T follicular helper cell (primary cell): ENCODE results near the gene BEND6.
"Not testable (repeated sequence)": the region's sequence is repeated elsewhere in the genome, so short reads cannot be mapped to it uniquely, and the experiment has no call there.

Source experiments
- DNase-seq: peaks from one replicate; pipeline ENCODE4 v3.0.0-alpha.2; 2020; ENCODE audit warnings: low read depth

The BEND6 gene

DNA sequence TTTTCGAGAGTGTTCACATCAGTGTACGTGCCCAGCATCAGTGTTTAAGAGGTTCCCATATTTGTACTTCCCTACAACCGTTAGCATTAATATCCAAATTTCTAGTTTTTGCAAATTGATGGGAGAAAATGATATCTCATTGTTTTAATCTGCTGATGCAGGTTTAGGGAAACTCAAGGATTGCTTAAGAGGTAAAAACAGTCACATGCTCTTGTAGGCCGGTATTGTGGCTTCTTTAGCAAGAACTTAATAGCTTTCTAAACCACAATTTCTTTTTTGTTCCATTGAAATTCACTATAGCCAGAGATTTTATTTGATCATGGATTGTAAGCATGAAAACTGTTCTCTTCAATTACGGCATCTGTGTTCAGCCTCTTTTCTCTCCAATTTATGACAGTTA, 29.5 kb downstream of the BEND6 start:
- no peak for DNase-seq

DNA sequence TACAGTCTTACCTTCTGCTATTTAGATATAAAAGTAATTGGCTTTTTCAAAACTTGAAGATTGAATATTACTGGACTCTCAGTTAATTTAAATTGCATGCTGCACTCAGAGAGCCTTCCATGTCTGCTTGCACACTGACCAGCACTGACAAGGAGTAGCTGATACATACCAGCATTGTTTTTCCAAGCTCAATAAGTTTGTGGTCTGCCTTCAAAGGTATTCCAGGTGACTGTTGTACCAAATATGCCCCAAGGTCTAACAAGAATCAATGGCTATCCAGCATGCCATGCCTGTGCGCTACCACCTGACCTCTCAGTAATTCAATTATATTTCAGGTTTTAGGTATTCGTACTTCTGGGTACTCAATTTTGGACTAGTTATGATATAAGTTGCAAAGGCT, 30.0 kb downstream of the BEND6 start:
- no peak for DNase-seq

DNA sequence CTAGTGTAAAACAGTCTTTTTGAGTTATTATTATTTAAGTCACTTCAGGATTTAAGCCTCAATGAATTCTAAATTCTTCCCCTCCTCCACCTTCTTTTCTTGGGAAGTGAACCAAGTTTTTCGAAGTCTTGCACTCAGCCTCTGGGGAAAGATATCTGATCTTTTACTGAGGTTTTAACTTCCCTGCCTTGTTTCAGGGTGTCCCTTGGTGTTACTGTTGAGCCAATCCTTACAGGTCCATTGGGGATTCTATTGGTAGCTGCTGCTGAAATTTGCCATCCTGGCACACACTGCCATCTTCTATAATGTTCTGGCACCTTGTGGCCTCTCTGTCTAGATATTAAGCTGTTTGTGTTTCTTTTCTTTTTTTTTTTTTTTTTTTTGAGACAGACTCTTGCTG, 31.7 kb downstream of the BEND6 start:
- no peak for DNase-seq

DNA sequence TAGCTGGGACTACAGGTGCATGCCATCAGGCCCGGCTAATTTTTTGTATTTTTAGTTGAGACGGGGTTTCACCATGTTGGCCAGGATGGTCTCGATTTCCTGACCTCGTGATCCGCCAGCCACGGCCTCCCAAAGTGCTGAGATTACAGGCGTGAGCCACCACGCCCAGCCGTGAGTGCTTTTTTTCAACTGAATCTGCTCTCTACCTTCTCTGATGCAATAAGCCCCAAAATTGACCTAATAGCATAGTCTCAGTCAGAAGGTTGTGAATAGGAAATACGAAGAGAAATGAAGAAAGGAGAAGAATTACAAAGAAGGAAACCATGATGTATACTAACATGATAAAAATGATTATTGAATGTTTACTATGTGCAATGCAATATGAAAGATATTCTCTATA, 33.2 kb downstream of the BEND6 start:
- DNase-seq = no peak

DNA sequence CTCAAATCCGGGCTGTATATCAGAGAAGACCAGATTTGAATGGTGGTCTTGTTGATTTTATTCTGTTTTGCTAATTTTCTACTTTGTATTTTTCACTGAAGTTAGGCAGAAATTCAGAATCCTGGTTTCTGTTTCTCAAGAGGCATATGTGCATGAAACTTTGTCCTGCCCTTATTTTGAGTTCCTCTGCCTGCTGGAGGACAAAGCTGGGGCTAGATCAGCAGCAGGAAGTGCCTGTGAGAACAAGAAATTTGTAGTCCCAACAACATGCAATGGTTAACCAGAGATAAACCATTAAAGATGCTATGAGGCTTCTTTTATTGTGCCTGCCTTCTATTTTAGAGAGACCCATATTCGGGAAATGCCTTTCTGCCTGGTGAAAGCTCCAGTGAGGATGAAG, 37.1 kb downstream of the BEND6 start:
- DNase-seq = no peak

DNA sequence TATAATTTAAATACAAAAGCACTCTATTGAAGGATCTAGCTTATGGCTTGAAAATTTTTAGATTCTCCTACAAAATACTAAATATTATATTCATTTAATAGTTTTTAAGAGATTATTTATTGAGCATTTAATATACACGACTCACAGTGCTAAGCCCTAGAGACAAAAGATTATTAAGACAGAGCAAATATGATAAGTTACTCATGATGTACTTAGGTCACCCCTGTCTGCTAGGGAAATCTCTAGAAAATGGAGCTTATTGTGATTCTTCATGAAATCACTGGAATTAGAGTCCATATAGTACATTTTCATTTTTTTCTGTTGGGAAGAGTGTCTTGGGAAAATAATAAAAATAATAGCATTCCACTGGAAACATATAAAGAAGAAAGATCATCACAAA, 37.8 kb downstream of the BEND6 start:
- DNase-seq = no peak

DNA sequence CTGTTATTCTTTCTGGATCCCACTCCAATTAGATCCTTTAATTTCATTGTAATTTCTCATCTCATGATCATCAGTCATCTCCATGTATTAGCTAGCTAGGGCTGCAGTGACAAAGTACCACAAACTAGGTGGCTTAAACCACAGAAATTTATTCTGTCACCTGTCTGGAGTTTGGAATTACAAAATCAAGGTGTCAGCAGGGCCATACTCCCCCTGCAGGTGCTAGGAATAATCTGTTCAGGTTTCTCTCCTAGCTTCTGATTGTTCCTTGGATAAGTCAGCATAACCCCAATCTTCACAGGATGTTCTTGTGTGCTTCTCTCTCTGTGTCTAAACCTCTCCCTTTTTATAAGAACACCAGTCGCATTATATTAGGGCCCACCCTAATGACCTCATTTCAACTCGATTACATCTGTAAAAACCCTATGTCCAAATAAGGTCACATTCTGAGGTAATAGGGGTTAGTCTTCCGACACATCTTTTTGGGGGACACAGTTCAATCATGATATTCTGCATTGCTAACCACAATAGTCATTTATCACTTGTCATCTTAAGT, 40.5 kb downstream of the BEND6 start:
- no peak for DNase-seq

DNA sequence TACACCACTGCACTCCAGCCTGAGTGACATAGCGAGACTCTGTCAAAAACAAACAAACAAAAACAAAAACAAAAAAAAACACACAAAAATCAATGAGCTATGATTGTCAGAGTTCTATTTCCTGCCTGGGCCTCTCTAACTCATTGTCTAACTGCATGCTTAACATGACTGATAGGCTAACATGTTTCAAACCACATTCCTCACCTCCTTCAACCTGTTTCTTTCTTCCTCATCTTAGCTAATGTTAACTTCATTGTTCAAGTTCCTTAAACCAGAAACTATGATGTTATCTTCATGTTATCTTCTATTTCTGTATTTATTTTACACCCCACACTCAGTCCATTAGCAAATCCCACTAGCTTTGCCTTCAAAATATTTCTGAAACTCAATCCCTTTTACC, 41.5 kb downstream of the BEND6 start:
- DNase-seq = no peak

DNA sequence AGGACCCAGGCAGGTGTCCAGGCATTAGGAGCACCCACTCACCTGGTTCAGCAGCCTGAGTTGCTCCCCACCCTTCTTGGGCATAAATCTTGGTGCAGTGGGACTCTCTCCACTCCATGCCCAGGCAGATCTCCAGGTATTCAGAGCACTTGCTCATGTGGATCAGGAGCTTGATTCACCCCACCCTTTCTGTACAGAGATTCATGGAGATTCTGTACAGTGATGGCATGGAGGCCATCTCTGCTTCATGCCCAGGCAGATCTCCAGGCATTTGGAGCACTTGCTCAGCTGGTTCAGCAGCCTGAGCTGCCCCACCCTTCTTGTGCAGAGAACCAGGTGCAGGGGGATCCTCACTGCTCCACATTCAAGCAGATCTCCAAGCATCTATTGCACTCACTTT, 44.1 kb downstream of the BEND6 start:
- no peak for DNase-seq

DNA sequence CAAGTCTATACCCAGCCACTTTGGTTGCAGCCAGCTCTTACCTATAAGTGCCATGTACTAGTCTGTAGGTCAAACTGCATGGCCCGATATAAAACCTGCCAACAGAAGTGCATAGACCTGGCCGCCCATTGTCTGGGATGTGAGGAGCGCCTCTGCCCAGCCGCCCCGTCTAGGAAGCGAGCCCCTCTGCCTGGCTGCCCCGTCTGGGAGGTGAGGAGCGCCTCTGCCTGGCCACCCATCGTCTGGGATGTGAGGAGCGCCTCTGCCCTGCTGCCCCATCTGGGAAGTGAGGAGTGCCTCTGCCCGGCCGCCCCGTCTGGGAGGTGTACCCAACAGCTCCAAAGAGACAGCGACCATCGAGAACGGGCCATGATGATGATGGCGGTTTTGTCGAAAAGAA, 44.8 kb downstream of the BEND6 start:
- DNase-seq = not testable (repeated sequence)

DNA sequence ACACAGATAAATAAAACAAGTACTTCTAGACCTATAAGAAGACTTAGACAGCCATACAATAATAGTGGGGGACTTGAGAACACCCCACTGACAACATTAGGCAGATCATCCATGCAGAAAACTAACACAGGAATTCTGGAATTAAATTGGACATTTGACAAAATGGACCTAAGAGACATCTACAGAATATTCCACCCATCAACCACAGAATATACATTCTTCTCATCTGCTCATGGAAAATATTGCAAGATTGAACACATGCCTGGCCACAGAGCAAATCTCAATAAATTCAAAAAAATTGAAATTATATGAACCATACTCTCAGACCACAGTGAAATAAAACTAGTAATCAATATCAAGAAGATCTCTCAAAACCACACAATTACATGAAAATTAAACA, 47.3 kb downstream of the BEND6 start:
- no peak for DNase-seq

DNA sequence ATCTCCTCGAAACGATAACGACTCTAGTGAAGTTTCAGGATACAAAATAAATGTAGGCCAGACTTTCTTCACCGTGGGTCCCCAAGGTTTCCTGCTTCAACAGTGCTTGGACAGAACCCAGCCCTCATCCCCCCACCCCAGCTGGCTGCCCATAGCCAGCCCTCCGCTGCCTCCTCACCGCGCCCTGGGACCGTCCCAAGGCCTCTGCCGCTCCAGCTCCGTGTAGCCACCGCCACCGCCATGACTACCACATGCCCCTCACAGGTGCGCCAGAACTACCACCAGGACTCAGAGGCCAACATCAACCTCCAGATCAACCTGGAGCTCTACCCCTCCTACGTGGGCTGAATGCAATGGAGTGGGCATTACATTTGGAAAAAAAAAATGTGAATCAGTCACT, 49.4 kb downstream of the BEND6 start:
- no peak for DNase-seq

DNA sequence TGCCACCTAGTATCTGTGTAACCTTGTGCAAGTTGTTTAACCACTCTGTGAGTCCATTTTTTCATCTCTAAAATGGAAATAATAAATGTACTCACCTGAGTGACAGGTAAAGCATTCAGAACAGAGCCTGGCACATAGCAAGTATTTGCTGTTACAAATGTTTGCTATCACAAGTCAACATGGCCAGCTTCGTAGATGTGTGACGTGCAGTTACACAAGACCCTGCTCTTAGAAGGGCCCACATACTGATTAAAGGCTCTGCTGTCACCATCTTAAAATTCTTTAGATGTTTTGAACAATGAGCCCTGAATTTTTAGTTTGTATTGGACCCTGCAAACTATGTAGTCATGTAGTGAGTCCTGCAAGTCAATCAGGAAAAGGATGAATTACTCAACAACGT, 51.2 kb downstream of the BEND6 start:
- no peak for DNase-seq

DNA sequence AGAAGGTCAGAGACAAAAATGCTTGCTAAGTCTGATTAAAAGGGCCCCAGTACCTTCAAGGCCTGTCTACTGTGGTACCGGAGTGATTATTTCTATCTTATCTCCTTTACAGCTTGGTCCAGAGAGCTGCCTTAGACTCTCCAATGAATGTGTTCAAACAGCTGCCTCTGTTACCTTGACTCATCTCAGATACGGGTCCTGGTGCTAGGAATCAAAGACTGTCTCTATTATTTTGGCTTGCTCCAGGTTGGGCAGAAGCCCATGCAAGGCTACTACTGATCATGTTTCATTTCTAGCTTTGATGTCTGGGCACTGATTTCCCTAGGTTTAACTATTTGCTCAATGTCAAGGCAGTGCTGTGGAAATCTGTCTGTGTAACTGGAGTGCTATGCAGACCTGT, 53.2 kb downstream of the BEND6 start:
- not testable (repeated sequence) for DNase-seq

DNA sequence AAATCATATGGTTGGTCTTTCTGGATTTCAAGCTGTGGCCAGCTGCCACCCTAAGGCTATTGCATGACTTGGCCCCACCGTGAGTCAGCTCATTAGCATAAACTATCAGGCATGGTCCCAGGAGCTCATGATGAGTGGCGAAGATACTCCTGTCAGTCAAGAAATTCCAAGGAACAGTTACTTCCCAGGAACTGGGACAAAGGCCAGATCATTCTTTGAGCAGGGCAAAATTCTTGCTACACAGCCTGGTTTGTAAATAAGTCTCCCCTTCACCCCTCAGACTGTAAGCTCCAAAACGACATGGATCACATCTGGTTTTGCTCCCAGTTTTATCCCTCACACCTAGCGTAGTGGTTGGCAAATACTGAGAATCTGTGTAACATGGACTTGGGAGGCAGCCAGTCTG, 58.6 kb downstream of the BEND6 start:
- DNase-seq = no peak

DNA sequence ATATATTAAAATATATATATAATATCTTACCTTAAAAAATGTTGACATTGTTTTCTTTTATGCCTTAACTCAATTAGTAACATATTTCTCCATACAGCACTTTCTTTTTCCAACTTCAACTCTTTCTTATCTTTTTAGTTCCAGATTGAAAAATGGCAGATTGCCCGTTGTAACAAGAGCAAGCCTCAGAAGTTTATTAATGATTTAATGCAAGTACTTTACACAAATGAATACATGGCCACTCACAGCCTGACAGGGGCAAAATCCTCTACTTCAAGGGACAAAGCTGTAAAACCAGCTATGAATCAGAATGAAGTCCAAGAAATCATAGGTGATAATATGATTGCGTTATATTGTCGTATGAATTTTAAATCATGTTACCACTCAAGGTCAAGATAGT, 62.2 kb downstream of the BEND6 start:
- no peak for DNase-seq

DNA sequence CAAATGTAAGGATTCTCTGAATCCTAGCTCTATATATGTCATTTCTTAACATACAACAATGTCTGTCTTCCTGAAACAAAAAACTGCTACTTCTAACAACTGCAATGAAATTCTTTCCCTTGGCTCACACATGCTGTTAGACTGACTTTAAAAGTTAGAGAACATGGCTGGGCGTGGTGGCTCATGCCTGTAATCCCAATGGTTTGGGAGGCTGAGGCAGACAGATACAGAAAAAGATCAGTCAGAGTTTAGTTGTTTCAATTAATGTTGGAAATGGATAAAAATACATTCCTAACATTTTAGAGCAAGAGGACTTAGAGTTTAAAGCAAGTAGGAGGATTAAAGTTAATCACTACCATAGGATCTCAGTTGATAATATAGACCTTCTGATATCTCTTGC, 62.9 kb downstream of the BEND6 start:
- DNase-seq = no peak

DNA sequence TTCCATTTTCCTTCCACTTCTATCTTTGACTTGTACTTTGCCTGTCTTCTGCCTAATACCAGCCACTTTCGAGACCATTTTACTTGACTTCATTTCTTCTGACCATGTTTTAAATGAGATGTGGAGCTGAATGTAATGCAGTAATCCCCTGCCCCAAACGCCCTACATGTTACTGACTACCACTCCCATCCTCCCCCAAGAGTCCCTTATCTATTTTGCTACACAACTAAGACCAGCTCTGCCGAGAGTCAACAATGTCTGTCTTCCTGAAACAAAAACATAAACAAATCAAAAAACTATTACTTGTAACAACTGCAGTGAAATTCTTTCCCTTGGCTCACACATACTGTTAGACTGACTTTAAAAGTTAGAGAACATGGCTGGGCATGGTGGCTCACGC, 64.5 kb downstream of the BEND6 start:
- DNase-seq = no peak

DNA sequence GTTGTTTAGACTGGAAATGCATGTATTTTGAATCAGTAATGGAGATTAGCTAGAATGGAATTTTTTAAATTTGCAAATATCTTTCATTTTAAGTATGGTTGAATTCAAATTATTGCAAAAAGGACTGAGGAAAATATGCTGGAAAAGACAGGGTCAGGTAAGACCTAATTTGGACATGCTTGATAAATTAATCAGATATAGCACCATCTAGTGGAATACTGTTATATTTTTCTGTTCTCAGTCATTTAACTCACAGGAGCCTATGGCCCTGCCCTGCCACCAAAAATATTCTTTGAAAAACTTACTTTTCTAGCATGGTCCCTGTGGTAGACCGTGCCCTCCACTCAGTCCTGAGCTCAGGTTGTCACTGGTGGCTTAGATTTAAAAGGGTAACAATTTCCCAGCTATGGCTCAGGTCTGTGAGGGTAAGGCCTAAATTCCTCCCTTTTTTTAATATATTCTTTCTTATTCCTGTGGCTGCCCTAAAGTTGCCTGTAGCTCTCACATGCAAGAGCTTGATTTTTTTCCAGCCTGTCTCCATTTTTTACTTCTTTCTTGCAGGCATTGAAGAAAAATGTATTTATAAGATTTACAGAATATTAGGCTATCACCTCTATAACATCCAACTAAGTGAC, 66.3 kb downstream of the BEND6 start:
- no peak for DNase-seq

DNA sequence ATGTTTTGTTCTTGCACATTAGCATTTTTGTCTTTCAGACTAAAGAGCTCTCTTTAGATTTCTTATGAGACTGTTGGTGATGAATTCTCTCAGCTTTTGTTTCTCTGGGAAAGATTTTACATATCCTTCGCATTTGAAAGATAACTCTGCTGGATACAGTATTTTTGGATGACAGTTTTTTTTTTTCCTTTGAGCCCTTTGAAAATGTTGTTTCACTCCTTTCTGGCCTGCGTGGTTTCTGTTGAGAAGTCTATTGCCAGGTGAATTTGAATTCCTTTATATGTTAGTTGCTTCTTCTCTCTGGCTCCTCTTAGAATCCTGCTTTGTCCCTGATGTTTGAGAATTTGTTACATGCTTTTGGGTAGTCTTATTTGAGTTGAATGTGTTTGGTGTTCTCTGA, 69.4 kb downstream of the BEND6 start:
- no peak for DNase-seq

DNA sequence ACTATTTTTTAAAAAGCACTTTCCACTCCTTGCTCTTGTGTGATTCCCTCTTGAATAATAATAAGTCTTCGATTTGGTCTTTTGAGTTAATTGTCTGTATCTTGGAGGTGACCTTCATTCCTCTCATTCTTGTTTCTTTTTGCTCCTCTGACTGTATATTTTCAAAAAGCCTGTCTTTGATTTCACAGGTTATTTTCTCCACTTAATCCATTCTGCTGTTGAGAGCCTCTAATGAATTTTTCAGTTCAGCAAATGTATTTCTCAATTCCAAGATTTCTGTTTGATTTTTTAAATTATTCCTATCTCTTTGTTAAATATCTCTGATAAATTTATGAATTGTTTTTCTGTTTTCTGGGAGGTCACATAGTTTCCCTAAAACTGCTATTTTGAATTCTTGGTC, 69.9 kb downstream of the BEND6 start:
- DNase-seq = no peak

DNA sequence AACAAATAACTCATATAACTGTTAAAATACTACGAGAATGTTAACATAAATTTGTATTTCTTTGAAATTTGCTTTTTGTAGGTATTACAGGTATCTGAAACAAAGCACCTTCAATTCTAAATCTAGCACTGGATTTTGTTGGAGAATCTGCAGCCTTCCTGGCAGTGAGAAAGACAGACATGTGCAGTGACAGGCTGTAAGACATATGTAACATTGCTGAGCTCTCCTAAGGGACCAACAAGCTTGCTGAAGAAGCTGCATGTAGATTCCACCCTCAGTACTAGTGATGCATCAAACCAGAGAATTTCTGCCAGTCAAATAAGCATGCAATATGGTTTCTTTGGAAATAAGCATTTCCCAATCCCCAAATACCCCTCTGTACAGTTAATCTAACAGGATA, 71.1 kb downstream of the BEND6 start:
- DNase-seq = no peak

DNA sequence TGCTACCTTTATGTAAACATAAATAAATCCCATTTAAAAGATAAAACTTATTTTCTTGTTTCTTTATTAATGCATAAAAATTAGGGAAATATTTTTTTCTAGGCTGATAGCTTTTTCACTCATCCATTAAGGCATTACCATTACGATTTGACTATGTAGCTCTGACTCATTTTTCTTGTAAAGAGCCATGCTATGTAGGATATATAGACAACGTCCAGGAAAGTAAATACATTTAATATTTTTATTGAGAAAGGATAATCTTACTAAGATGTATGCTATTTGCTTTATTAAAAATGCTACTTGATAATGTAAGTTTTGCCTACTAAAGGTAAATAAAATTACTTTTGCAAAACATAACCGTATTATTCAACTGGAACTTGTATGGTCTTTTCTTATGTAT, 72.4 kb downstream of the BEND6 start:
- no peak for DNase-seq

DNA sequence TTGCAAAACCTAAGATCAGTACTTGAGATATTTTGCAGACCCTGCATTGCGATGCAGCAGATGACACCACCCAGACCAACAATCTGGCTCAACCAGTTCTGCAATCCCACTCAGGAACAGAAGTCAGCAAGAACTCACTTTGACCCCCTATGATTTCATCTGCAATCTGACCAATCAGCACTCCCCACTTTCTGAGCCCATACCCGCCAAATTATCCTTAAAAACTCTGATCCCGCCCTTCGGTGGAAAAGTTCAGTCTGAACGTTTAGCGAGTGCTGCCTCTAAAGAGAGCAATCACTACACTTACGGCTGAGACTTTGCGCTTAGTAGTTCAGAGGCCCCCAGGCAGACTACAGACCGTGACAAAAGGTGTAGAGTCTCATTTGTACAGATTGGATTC, 74.3 kb downstream of the BEND6 start:
- DNase-seq = no peak

DNA sequence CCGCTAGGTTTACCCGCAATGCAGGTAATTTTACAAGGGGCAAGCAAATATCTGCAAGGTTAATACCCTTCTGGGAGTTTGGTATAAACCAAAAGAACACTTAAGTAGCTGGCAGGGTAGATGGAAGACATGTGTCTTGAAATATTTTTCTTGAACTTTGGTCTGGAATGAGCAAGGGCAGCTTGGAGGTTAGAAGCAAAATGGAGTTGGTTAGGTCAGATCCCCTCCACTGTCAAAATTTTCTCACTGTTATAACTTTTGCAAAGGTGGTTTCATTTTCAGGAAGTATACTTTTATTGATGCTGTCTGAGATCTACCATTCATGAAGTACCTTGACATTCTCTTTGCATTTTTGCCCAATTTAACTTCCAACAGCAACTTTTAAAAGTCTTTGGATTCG, 78.3 kb downstream of the BEND6 start:
- no peak for DNase-seq
